Hepatocyte (in vitro differentiated cells): ENCODE measurements around the gene KLHL3.

ENCODE experiments used
- CTCF ChIP-seq: fragments of 200-600 bp; sonication (generic); IDR thresholded peaks from 2 replicates; pipeline ENCODE4 v1.5.1; 2016; ENCODE audit warnings: antibody characterized with exemption, mild to moderate bottlenecking; ENCODE audit not compliant: poor library complexity
- EZH2 ChIP-seq: fragments of 200-600 bp; sonication (generic); IDR thresholded peaks from 2 replicates; pipeline ENCODE4 v1.6.1; 2016; ENCODE audit warnings: antibody characterized with exemption, mild to moderate bottlenecking, borderline replicate concordance

DNA sequence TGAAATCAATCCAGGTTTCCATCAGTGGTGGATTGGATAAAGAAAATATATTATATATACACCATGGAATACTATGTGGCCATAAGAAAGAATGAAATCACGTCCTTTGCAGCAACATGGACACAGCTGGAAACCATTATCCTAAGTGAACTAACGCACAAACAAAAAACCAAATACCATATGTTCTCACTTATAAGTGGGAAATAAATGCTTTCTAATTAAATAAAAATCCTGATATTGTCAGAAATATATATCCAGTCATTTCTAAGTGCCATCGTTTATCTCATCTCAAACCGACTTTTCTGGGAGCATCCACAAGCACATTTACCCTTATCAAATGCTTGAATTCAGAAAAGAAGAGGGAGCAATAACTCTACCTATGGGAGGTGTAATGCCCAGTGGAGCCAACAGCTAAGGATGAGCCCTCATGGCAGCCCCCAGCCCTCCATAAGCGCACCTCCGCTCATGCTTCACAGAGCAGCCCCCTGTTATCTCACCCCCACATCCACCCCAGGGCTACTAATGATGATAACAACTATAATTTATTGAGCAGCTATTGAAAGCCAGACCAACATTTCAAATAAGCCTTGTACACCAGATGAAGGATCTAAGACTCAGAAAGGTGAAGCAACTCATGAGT lies 135.0 kb downstream of the KLHL3 start:
- TF ChIP-seq CTCF (no peak), EZH2 (no peak)
